HG03039 (cell line): ENCODE data around the gene HSPG2.

ENCODE experiments used
- ATAC-seq: cut with Tn5 transposase; IDR thresholded peaks from one replicate; pipeline ENCODE4 v1.9.1; 2021; ENCODE audit warnings: mild to moderate bottlenecking, moderate library complexity; ENCODE audit not compliant: unreplicated experiment

HSPG2 gene

GRCh38 chr1:21867451-21867996 is 69.6 kb downstream of the HSPG2 start:
- no peak for ATAC-seq

DNA sequence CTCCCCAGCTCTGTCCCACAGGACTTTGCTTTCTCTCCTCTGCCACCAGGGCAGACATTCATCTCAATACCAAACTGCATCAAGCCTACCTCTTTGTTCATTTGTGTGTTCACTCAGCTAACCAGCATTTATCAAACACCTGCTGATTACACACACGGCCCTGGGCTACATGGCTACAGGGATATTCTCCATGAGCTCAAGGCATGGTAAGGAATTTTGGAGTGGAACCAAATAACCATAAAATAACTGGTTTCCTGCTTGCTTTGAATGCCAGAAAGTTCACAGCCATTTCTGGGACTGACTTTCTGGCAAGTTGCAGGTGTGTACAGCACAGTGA is 70.4 kb downstream of the HSPG2 start:
- no peak for ATAC-seq

- peak; percentile 57 for ATAC-seq
These were observed 71.0 kb downstream of the HSPG2 start for GRCh38 chr1:21865943-21866706.

DNA sequence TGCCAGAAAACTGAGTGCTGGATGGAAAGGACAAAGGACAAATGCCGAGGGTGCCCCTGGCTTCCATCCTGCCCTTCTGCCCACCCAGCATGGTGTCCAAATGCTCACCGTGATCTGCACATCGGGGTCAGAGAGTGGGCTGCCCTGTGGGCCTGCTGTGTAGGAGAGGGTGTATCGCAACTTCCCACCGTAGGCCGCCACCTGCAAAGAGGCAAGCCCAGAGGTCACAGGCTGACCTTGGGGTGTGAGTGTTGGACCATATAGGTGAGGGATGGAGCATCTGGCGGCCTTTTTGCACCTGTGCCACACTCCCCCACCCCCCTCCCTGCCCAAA is 71.5 kb downstream of the HSPG2 start:
- no peak for ATAC-seq

DNA sequence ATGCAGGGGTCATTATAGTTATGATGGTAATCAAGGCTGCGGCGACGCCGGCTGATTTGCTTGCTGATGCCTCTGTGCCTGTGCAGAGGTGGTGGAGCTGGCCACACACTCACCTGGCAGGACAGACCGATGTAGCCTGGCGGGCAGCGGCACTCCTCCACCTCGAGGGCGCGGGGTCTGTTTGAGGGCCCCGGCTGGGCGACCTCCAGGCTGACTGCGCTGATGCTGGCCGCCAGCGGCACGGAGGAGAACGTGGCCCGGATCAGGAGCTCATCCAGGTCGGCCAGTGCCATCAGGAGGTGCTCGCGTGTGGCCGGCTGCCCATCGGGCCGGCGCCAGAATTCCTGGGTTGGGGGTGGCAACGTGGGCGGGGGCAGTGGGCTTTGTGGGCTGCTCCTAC is 72.4 kb downstream of the HSPG2 start:
- ATAC-seq, result no peak

- no peak for ATAC-seq
These were observed 73.1 kb downstream of the HSPG2 start for GRCh38 chr1:21863981-21864380.

GRCh38 chr1:21861602-21862429 is 75.3 kb downstream of the HSPG2 start:
- ATAC-seq, result no peak

- ATAC-seq, result no peak
These were observed 76.1 kb downstream of the HSPG2 start for GRCh38 chr1:21860971-21861370.

- no peak for ATAC-seq
These were observed 77.4 kb downstream of the HSPG2 start for GRCh38 chr1:21859669-21860179.

GRCh38 chr1:21857840-21858670 is 79.1 kb downstream of the HSPG2 start:
- no peak for ATAC-seq

- ATAC-seq, result no peak
These were observed 79.8 kb downstream of the HSPG2 start for GRCh38 chr1:21857142-21857839.

GRCh38 chr1:21855257-21856096 is 81.6 kb downstream of the HSPG2 start:
- ATAC-seq, result no peak

DNA sequence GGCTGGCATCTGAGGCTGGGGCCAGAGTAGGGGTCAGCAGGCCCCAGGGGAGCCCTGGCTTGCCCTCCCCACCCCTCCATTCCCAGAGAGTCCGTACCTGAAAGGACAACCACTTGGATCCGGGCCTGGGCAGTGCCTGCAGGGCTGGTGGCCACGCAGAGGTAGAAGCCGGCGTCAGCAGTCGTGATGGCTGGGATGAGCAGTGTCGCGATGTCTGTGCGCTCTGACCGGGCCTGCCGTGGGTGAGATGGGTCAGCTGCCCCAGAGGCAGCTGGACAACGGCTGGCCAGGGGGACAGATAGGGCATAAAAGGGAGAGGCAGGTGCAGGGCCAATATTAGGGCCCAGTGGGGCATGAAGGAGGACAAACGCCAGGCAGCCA is 82.4 kb downstream of the HSPG2 start:
- no peak for ATAC-seq

GRCh38 chr1:21854090-21854750 is 82.9 kb downstream of the HSPG2 start:
- no peak for ATAC-seq

- ATAC-seq, result no peak
These were observed 84.0 kb downstream of the HSPG2 start for GRCh38 chr1:21853131-21853427.

DNA sequence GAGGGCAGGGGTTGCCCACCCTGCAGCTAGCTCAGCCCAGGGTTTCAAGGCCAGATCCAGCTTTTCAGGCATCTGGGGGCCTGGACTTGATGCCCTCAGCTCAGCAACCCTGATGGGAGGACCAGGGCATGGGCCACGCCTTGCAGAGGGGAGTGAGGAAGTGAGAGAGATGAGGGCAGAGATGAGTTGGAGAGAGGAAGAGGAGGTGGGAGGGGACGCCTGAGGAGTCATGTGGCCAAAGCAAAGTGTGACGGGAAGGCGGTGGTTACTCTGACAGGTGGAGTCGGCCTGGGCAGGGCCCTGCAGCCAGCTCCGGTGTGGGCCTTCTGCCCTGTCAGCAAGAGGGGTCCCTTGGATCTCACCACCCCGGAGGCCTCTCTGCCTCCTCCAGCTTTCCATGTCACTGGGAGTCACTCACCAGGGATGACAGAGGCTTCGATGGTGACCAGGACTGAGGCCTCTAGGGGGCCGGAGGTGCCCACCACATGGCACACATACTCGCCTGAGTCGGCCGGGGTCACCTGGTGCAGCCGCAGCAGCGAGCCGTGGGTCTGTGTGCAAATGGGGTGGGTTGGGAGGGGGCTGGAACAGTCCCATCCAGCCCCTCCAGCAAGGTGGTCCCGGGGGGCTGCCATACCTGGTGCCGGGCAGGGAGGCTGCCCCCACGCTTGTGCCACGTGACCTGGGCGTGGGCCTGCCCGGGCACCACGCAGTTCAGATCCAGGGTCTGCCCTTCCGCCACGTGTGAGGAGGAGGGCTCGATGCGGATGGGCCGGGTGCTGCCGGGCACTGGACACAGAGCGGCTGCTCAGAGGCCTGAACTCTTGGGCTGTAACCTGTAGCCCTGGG is 84.6 kb downstream of the HSPG2 start:
- ATAC-seq, result no peak

DNA sequence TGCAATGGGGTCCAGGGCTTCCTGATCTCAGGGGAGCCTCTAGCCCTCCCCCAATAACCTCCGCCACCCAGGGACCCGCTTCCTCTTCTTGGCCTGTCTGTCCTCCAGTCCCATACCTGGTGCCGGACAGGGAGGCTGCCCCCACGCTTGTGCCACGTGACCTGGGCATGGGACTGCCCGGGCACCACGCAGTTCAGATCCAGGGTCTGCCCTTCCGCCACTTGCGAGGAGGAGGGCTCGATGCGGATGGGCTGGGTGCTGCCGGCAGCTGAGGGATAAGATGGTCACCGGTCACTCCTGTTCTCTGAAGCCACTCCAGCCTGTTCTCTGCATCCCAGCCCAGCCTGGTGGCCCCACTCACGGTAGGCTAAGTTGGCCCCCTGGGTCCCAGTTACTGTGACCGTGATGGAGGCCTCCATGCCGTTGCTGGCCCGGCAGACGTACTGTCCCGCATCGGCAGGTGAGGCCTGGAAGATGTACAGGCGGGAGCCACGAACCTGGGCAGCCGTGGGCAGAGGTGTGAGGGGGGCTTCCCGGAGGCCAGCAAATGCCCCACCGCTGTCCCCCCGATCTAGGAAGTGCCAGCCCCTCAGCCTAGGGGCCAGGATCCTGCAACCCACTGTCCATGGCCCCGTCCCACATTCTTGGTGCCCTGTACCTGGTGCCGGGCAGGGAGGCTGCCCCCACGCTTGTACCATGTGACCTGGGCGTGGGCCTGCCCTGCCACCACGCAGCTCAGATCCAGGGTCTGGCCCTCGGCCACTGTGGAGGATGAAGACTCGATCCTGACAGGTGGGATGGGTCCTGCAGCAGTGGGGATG is 85.5 kb downstream of the HSPG2 start:
- ATAC-seq, result no peak
